Chondrocyte (in vitro differentiated cells): ENCODE measurements around the gene MPC2. TPM values are rescaled to one million over a fixed set of nuclear protein-coding genes. Genes with fewer than 3 reads are reported as not detected.
A peak's percentile ranks its signal among the peaks of the same experiment; 100 is the strongest.

Source experiments
- DNase-seq: peaks from one replicate; pipeline ENCODE4 v3.0.0; 2021; ENCODE audit warnings: mixed read lengths, low spot score
- H3K27ac Mint-ChIP-seq: one replicate; pipeline ENCODE4 v1.8.0; 2021; ENCODE audit warnings: mild to moderate bottlenecking, moderate library complexity, mixed read lengths; ENCODE audit not compliant: unreplicated experiment
- H3K27me3 Mint-ChIP-seq: 2 replicates; pipeline ENCODE4 v1.8.0; 2021; ENCODE audit warnings: low read depth, mixed read lengths
- H3K36me3 Mint-ChIP-seq: 2 replicates; pipeline ENCODE4 v1.8.0; 2021; ENCODE audit warnings: low read depth, mixed read lengths
- H3K4me1 Mint-ChIP-seq: 2 replicates; pipeline ENCODE4 v1.8.0; 2021; ENCODE audit warnings: low read depth, mild to moderate bottlenecking, mixed read lengths
- H3K4me3 Mint-ChIP-seq: one replicate; pipeline ENCODE4 v1.8.0; 2021; ENCODE audit warnings: mild to moderate bottlenecking, moderate library complexity, mixed read lengths; ENCODE audit not compliant: unreplicated experiment
- H3K9me3 Mint-ChIP-seq: 2 replicates; pipeline ENCODE4 v1.8.0; 2021; ENCODE audit warnings: low read depth, mixed read lengths
- total RNA-seq: library from RNA; stranded (reverse); gene quantifications from 3 replicates; pipeline ENCODE4 v1.2.1, GENCODE V29; 2021
- TF ChIP-seq, protein P1 (sequence below): fragments of 200-600 bp; sonication (generic); IDR thresholded peaks from 2 replicates; pipeline ENCODE4 v1.5.0; 2021; ENCODE audit warnings: antibody characterized with exemption, mild to moderate bottlenecking, moderate library complexity

The MPC2 gene
- total RNA-seq, 1 donor from 2014 or later: 50.4 TPM

DNA sequence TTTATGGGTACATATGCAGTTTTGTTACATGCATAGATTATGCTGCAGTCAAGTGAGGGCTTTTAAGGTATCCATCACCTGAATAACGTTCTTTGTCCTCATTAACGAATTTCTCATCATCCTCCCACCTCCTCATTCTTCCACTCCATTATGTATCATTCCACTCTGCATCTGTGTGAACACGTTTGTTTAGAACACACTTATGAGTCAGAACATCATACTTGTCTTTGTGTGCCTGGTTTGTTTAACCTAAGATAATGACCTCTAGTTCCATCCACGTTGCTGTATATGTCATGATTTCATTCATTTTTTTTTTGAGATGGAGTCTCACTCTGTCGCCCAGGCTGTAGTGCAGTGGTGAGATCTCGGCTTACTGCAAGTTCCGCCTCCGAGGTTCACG lies 6.7 kb upstream of the MPC2 start:
- TF ChIP-seq, protein P1, sequence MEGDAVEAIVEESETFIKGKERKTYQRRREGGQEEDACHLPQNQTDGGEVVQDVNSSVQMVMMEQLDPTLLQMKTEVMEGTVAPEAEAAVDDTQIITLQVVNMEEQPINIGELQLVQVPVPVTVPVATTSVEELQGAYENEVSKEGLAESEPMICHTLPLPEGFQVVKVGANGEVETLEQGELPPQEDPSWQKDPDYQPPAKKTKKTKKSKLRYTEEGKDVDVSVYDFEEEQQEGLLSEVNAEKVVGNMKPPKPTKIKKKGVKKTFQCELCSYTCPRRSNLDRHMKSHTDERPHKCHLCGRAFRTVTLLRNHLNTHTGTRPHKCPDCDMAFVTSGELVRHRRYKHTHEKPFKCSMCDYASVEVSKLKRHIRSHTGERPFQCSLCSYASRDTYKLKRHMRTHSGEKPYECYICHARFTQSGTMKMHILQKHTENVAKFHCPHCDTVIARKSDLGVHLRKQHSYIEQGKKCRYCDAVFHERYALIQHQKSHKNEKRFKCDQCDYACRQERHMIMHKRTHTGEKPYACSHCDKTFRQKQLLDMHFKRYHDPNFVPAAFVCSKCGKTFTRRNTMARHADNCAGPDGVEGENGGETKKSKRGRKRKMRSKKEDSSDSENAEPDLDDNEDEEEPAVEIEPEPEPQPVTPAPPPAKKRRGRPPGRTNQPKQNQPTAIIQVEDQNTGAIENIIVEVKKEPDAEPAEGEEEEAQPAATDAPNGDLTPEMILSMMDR: no peak
- H3K27me3 Mint-ChIP-seq: no peaks in the 10 kb centered on the region
- no peak for DNase-seq
- H3K27ac Mint-ChIP-seq: no peak overlapping the region
- no peak overlapping the region for H3K4me3 Mint-ChIP-seq
- peaks cover 3% of the 10 kb centered on the region for H3K36me3 Mint-ChIP-seq
- H3K9me3 Mint-ChIP-seq: no peaks in the 10 kb centered on the region
- H3K4me1 Mint-ChIP-seq: peaks cover 39% of the 10 kb centered on the region

DNA sequence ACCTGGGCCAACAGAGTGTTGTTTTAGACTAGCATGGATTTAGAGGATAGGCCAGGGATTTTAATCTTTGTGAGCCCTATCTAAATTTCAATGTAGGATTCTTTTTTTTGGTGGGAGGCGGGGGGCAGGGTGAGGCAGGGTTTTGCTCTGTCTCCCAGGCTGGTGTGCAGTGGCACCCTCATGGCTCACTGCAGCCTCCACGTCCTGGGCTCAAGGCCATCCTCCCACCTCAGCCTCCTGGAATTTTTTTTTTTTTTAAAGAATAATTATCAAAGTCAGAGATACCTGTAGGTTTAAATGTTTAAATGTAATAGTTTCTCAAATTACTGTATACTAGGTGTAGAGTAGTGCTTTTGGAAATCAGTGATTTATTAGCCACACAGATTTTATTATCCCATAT lies 3.4 kb upstream of the MPC2 start:
- Mint-ChIP-seq H3K36me3 (peaks cover 3% of the 10 kb centered on the region), H3K27me3 (no peaks in the 10 kb centered on the region), H3K4me3 (no peak overlapping the region), H3K27ac (no peak overlapping the region), H3K9me3 (no peaks in the 10 kb centered on the region), H3K4me1 (peaks cover 27% of the 10 kb centered on the region)
- no peak for DNase-seq
- TF ChIP-seq, protein P1: no peak

DNA sequence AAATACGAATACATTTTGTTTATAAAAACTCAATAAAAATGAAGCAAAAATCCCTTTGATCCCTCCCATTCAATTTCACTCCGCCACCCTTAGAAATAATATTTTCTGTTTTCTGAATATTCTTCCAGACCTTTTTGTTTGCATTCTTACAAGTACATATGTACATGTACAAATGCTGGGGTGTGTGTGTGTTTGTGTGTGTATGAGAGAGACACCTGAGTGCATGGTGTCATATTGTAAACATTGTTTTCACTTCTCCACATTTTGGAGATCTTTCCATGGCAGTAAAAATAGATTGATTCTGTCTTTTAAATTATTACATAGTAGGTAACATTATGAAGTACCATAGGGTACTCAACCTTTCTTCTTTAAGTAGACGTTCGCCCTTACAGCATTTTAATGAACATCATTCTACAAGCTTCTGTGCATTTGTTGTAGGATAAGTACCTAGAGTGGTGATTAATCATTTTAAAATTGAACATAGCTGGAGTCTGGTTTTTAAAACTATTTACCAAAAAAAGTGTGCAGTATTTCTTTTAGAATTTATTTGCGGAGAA lies 1.3 kb upstream of the MPC2 start:
- Mint-ChIP-seq H3K4me1 (peaks cover 46% of the 10 kb centered on the region), H3K4me3 (peak overlapping the region; percentile 93), H3K36me3 (no peaks in the 10 kb centered on the region), H3K9me3 (no peaks in the 10 kb centered on the region), H3K27ac (peak overlapping the region; percentile 86), H3K27me3 (no peaks in the 10 kb centered on the region)
- TF ChIP-seq, protein P1: no peak
- no peak for DNase-seq

DNA sequence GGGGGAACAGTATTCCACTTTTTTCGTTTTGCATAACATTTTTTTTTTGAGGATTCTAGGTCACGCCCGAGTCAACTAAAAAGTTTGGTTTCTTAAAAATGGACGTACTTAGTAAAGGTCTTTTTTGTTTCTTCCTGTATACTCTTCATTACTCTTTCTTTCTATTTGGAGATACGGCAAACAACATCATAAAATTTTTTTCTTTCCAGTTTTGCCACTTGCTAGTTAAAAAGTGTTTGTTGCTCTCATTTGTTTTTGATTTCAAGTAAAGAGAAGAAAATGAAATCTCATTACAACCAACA lies 788 bp upstream of the MPC2 start:
- TF ChIP-seq, protein P1: no peak
- no peaks in the 10 kb centered on the region for H3K9me3 Mint-ChIP-seq
- peak overlapping the region; percentile 86 for H3K27ac Mint-ChIP-seq
- peaks cover 51% of the 10 kb centered on the region for H3K4me1 Mint-ChIP-seq
- H3K27me3 Mint-ChIP-seq: no peaks in the 10 kb centered on the region
- H3K4me3 Mint-ChIP-seq: peak overlapping the region; percentile 93
- no peak for DNase-seq
- H3K36me3 Mint-ChIP-seq: no peaks in the 10 kb centered on the region

DNA sequence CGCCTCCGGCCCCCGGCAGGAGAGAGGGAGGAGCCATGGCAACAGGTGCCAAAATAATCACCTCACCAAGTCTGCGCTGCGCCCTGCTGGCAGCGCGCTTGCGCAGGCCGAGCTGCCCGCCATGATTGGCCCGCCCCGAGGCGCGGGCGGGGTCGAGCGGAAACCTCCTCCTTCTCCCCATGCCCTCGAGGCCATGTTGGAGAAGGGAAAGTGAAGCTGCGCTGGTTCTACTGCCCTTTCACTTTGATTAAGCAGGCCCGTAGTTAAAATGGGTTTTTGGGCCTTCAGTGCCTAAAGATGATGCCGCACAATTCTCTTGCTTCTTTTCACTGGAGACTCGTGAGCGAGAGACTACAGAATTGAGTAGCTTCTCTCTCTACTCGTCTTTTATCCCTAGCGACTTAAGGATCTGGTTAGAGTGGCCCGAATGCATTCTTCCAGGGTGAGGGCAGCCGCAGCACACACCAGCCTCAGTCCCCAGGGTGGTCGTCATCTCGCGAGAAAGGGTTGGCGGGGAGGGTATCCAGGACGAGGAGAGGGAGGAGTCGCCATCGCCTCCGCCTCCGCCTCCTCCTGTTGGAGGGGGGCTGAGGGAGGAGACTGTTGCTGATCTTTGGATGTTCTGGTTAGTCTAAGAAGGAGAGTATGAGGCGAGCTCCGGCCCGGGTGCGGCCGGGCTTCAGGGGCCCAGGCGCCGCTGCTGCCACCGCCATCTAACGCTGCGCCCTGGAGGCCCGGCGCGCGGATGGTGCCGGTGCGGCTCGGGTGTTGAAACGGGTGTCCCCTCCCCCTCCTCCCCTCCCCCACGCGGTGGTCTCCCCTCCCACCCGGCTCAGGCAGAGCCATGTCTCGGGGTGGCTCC lies 573 bp downstream of the MPC2 start, which contains the start of gene DCAF6:
DCAF6 (plus strand) TSS at position 616 of the 862 bp plus-strand sequence; CDS start at position 845, 229 bp downstream.
- peak within 1 kb of the TSS; percentile 93 for H3K4me3 Mint-ChIP-seq
- TF ChIP-seq, protein P1: no peak
- peak within 1 kb of the TSS; percentile 100 for H3K27ac Mint-ChIP-seq
- peaks cover 45% of the 10 kb centered on the region for H3K4me1 Mint-ChIP-seq
- H3K36me3 Mint-ChIP-seq: no peaks in the 10 kb centered on the region
- DNase-seq: peak; percentile 97
- no peaks in the 10 kb centered on the region for H3K9me3 Mint-ChIP-seq
- no peaks in the 10 kb centered on the region for H3K27me3 Mint-ChIP-seq
